Right forelimb (tissue), 1 donor: ENCODE results near the gene TRAIP.

Experiments used
- DNase-seq: peaks from one replicate; pipeline ENCODE4 v3.0.0-alpha.2; 2018

Gene TRAIP

DNA sequence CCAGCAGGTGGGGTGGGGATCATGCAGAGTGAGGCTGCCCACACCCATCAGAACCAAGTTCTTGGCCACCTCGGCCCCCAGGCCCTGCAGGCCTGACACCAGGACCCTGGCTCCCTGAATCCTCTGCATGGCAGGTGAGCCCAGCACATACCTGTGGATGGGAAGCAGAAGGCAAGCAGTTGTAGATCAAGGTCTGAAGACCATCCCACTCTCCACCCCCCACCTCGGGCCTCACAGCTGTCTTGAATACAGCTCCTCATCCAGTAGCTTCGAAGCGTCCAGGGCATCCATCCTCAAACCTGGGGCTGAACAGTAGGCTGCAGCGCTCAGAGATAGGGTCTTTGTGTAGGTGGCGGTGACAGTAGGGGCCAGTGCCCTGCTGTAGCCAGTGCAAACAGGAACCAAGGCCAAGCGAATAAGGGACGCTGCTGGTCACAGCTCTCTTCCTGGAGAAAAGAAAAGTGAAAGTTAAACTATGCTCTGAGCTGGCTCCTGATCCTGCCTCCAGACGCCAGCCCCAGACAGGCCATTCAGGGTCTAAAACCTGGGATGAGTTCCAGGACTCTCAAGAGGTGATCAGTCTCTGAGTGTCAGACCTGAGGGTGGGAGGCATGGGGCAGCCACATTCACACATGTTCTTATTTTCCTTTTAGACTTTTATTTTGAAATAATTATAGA lies 42.7 kb downstream of the TRAIP start, which contains the start of gene UBA7:
UBA7 (minus strand) TSS at position 457 of the 678 bp plus-strand sequence; CDS start at position 291, 166 bp downstream.
- DNase-seq, result peak; percentile 60

DNA sequence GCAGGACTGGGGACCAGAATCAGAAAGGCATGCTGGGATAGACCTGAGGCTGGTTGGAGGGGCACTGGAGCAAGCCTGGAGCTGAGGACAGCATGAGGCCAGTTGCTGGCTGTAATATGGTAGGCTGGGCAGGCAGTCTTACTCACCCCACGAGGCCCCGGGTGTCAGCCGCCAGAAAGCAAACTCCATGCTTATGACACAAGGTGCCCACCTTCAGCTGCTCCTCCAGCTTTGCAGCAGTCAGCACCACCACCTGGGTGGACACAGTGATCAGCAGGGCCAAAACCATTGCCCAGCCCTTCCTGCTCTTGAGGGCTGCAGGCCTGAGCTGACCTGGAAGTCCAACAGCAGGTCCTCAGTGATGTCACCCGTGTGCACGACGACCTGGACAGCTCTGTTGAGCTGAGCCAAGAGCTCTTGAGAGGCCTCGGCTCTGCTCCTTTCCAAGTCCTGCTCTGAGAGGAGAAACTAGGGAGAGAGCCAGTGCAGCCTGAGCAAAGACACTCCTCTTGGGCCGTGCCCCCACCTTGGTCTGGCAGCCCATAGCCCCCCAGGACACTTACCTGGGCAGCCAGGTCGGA lies 43.4 kb downstream of the TRAIP start:
- no peak for DNase-seq

GRCh38 chr3:49807431-49808114 lies 48.8 kb downstream of the TRAIP start:
- DNase-seq, result no peak

DNA sequence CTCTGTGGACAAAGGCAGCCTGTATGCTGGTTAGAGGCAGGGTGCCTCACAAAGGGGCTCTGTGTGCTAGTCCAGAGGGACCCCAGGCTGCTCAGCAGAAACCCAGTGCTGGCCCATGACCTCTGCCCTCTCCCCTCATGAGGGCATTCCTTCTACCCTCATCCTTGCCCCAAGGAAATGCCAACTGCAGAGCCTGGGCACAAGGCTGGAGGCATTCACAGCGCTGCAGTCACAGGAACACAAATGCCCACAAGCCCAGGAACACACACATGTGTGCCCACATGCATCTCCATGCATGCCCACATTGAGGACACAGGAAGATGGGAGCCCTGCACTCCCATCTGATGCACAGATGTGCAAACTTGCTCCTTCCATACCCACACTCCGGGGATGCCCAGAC lies 49.5 kb downstream of the TRAIP start:
- no peak for DNase-seq

DNA sequence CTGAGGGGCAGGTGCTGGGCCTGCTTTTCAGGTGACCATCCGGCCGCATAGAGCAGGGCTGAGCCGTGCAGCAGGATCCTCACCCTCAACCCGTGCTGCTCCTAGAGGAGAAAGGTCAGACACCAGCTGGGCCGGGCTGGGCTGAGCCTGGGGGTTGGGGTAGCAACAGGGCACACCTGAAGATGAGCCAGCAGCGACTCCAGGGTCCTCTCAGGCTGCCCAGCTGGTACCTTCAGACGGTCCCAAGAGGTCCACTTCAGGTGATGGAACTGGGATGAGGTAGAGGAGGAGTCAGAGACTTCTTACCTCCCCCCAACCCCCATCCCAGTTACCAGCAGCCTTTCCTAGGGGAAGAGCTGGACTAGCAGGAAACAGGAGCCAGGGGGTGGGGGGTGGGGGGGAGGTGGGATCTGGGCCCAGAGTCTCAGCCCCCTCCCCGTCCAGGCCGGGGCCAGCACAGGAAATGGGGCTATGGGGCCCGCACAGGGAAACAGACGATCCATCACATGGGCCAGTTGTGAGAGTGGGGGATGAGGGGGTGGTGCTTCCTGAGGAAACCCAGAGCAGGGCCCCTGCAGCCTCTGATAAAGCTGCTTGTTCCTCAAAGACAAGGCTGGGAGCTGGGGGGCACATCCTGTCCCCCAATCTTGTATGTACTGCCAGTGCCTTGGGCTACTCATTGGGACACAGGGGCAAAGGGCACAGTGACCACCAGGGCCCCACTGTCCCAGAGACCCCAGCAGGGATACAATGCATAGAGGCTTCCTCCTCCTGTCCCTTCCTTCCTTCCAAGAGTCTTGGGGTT lies 50.3 kb downstream of the TRAIP start:
- DNase-seq, result peak; percentile 90

DNA sequence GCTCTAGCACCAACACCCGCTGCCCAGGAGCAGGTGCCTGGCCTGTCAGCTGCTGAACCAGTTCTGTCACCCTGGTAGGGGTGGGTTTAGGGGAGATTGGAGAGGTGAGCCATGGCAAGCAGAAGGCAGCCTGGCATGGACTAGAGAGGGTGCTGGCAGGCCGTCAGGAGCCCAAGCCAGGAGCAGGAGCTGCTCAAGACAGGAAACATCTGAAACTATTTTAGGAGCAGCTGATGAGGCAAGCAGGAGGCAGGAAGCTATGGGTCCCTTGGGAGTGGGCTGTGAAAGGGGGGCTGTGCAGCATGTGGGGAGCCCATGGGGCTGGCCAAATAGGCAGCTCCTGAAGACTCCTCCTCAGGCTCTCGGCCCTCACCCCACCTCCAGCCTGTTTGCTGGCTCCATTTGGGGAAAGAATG lies 51.0 kb downstream of the TRAIP start:
- peak; percentile 89 for DNase-seq

DNA sequence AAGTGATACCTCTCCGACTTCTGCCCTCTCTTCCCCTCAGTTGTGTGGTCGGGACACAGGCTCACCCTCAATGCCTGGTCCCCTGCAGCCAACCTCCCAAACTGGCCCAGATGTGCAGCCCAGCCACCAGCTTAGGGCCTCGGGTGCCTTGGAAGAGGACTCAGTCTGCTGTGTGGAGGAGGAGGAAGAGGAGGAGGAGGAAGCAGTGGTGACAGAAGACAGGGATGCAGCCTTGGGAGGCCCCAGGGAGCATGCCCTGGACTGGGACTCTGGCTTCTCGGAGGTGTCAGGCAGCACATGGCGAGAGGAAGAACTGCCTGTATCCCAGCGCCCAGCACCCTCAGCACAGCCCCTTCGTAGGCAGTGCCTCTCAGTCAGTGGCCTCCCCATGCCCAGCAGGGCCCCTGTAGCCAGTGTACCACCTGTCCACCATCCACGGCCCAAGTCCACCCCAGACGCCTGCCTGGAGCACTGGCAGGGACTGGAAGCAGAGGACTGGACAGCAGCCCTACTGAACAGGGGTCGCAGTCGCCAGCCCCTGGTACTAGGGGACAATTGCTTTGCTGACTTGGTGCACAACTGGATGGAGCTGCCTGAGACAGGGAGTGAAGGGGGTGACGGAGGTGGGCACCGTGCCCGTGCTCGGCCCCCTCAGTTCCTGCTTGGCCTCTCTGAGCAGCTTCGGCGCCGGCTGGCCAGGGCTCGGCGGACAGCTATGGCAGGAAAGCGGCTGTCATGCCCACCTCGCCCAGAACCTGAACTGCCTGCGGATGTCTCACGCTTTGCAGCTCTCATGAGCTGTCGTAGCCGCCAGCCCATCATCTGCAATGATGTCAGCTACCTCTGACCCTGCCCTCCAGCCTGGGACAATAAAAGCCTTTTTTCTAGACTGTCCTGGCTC lies 52.0 kb downstream of the TRAIP start:
- DNase-seq, result peak; percentile 60

GRCh38 chr3:49803465-49804140 lies 52.8 kb downstream of the TRAIP start:
- DNase-seq, result no peak

DNA sequence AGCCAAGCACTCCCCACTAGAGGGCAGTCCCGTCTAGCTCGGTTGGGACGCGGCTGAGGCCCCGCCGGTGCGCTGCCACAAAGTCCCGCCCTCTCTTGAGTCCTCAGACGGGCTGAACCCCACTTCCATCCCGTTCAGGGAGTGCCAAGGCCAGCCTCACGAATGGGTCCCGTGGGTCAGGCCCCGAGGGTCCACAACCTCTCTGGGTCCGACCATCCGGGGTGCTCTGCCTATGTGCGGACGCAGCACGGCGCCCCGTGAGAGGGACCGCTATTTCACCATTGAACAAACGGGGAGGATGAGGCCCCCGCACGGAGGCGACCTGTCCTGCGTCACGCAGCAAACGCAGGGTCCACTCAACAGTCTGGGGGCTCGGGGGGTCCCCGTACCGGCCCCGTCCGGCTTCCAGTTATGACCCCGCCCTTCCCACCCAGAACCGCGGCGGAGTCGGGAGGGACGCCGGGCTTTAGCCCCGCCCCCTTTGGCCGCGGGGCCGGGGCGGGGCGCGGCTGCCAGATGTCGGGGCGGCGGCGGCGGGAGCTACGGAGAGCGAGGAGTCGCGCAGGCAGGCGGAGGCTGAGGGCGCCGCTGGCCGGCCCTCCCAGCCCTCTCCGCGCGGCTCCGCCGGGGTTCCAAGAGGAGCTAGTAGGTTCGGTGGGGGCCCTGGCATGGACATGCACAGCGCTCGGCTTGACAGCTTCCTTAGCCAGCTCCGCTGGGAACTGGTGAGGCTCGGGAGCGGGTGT lies 53.5 kb downstream of the TRAIP start, which contains the start of gene INKA1:
INKA1 (plus strand) TSS at position 543 of the 746 bp plus-strand sequence; CDS start at position 675, 132 bp downstream.
- peak; percentile 93 for DNase-seq

- no peak for DNase-seq
These were observed 55.2 kb downstream of the TRAIP start for GRCh38 chr3:49801160-49801559.

- DNase-seq, result no peak
These were observed 56.6 kb downstream of the TRAIP start, which contains the start of gene CDHR4 for GRCh38 chr3:49799761-49800160. TSS of gene CDHR4 (minus strand) at chr3:49799873. CDS start at chr3:49799812, 61 bp downstream.

DNA sequence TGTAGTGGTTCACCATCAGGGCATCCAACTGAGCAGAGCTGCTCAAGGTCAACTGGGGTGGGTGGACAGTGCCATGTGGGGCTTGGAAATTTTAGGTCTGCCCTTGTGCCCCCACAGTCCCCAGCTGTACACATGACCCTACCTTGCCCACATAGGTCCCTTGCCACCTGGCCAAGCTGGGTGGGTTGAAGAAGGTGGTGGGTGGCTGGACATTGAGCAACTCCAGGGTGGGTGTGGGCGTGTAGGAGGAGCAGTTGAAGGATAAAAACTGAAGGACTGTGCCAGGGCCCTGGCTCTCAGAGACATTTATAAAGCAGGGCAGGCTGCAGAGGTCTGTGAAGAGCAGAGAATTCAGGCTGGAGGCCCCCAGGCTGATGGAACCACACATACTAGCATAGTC lies 57.3 kb downstream of the TRAIP start:
- DNase-seq, result no peak

DNA sequence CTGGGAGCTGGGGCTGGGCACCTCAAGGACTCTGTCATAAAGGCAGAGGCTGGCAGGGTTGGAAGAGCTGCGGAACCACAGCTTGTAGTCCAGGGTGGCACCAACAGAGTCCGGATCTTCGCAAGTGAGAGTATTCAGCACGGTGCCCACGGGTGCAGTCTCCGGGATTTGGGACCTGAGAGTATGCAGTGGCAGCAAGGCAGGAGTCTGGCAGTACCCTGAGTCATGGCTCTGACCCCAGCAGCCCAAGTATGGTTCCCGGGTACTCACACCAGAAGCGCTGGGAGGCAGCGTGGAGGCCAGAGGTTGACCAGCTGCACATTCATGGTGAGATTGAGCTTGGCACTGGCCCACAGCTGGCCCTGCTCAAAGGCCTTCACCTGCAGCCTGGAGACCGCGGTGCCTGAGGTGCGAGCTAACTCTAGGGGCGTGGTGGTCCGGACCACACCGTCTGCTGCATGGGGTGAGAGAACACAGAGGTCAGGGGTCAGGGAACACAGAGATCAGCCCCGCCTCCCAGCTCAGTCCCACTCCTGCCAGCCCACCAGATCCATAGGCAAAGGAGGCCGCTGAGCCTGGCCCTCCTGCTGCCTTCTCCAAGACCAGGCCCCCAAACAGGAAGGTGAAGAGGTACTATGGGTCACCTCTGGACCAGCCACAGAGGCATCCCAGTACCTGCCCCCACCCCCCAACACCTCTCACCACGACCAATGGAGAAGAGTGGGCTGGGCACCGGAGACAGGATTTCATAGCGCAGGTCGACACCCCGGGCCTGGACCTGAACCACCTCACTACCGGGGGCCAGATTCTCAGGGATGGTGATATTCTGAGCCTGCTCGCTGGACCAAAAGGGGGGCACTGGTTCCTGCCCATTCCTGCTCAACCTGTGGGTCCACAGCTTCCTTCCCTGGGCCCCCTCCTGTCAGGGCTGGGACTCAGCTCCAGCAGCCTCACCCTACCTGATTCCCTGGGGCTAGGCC lies 61.1 kb downstream of the TRAIP start:
- DNase-seq, result no peak

DNA sequence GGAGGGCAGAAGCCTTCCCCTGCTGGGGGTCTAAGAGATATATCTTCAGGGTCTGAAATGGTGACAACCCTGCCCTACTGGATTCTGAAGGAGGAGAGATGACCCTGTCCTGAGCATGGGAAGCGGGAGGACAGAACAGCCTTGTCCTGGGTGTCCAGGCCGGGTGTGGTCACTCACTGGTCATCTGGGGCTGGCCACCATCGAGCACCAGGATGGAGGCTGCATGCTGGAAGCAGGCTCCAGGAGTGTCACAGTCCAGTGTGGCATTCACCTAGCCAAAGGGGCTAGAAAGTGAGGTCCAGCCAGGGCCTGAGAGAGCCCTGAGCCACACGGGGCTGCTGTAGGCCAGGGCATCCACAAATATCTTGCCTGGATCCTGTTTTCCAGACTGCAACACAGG lies 61.9 kb downstream of the TRAIP start:
- no peak for DNase-seq

DNA sequence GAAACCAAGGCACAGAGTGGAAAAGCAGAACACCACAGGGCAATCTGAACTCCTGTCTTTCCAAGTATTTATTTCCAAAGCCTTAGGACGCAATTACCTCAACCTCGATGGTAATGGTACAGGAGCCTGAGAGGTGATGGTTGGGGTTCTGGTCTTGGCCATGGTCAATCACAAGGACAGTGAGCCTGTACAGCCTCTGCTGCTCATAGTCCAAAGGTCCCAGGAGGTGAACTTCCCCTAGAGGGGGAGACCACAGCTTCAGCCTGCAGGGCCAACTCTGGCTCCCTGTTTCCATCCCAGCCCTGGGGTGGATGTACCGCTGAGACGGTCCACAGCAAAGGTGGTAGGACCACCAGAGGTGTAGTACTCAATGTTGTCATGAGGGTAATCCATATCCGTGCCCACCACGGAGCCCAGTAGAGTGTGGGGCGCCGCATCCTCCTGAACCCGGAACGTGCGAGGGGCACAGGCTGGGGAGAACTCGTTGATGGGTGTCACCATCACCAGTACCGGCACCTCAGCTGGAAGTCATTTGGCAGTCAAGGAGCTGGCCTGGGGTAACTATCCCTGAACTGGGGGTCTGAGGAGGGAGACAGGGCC lies 62.8 kb downstream of the TRAIP start:
- DNase-seq, result no peak

DNA sequence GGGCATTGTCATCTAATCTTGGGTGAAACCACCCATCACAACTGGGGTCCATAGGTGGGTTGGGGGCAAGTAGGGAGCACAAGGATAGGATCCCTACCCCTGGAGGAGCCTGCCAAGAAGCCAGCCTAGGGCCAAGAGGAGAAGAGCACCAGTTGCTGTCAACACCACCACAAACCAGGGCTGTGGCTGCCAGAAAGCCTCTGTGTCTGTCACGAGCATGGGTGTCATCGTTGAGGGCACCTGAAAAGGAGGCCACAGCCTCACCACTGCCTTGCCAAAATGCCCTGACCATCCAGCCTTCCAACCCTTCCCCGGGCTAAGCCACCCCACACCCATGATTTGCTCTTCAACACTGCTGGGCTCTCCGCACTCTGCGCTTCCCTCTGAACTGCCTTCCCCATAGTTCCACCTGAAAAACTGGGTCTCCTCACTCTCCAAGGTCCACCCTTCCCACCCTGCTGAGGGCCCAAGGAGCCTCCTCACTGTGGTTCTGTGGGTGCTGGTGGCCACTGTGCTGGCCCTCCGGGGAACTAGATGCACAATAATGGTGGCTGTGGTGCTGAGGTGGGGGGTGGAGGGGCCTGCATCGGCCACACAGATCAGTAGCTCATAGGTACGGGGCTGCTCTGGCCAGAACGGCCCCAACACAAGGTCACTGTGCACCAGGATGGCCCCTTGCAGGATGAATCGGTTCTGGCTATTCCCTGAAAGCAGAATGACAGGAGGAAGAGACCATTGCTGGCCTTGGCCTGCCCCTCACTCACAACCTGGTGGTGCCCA lies 63.8 kb downstream of the TRAIP start:
- DNase-seq, result no peak

- no peak for DNase-seq
These were observed 64.8 kb downstream of the TRAIP start for GRCh38 chr3:49791571-49791970.
